SK-N-SH (cell line): ENCODE data around the gene TTC9.

ENCODE experiments used
- CHD2 ChIP-seq: fragments of 150-350 bp; IDR thresholded peaks from 2 replicates; pipeline ENCODE4 v1.6.1; 2018; ENCODE audit warnings: low read length; ENCODE audit not compliant: partially characterized antibody
- GABPA ChIP-seq: IDR thresholded peaks from 2 replicates; pipeline ENCODE4 v1.4.0; 2012; ENCODE audit warnings: low read depth, mild to moderate bottlenecking
- JUND ChIP-seq: IDR thresholded peaks from 2 replicates; pipeline ENCODE4 v1.4.0; 2012
- MXI1 ChIP-seq: IDR thresholded peaks from 2 replicates; pipeline ENCODE4 v1.6.1; 2012; ENCODE audit warnings: mild to moderate bottlenecking, low read depth, low read length, improper control_type of control experiment
- RCOR1 ChIP-seq: fragments of 150-350 bp; IDR thresholded peaks from 2 replicates; pipeline ENCODE4 v1.6.1; 2017; ENCODE audit warnings: antibody characterized with exemption, low read length
- TAF1 ChIP-seq: IDR thresholded peaks from 2 replicates; pipeline ENCODE4 v1.6.1; 2012; ENCODE audit warnings: low read depth, mild to moderate bottlenecking, low read length, moderate library complexity, borderline replicate concordance
- TCF12 ChIP-seq: IDR thresholded peaks from 2 replicates; pipeline ENCODE4 v1.4.0; 2012
- YY1 ChIP-seq: IDR thresholded peaks from 2 replicates; pipeline ENCODE4 v1.4.0; 2012; ENCODE audit warnings: low read depth, mild to moderate bottlenecking
- TF ChIP-seq, protein P1 (sequence below): fragments of 200-600 bp; sonication (generic); IDR thresholded peaks from 2 replicates; pipeline ENCODE4 v1.6.1; 2017; ENCODE audit warnings: antibody characterized with exemption, mild to moderate bottlenecking, moderate library complexity
- TF ChIP-seq, protein P2 (sequence below): IDR thresholded peaks from 2 replicates; pipeline ENCODE4 v1.4.0; 2012; ENCODE audit warnings: low read depth, borderline replicate concordance
- TF ChIP-seq, protein P3 (sequence below): IDR thresholded peaks from 2 replicates; pipeline ENCODE4 v1.6.1; 2012; ENCODE audit warnings: mild to moderate bottlenecking, low read depth, low read length, moderate library complexity

DNA sequence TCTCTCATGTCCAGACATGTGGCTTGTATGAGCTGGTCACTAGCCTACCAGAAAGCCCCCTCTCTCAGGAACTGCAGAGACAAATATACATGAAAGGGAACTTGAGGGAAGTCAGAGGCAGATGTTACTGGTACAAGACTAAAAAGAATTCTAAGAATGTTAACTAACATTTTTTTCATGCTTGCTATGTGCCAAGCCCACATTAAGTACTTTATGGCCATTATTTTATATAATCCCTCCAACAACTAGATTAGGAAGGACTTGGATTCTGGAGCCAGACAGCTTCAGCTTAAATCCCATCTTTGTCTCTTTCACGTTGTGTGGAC lies 24.6 kb downstream of the TTC9 start:
- TF ChIP-seq, protein P1, sequence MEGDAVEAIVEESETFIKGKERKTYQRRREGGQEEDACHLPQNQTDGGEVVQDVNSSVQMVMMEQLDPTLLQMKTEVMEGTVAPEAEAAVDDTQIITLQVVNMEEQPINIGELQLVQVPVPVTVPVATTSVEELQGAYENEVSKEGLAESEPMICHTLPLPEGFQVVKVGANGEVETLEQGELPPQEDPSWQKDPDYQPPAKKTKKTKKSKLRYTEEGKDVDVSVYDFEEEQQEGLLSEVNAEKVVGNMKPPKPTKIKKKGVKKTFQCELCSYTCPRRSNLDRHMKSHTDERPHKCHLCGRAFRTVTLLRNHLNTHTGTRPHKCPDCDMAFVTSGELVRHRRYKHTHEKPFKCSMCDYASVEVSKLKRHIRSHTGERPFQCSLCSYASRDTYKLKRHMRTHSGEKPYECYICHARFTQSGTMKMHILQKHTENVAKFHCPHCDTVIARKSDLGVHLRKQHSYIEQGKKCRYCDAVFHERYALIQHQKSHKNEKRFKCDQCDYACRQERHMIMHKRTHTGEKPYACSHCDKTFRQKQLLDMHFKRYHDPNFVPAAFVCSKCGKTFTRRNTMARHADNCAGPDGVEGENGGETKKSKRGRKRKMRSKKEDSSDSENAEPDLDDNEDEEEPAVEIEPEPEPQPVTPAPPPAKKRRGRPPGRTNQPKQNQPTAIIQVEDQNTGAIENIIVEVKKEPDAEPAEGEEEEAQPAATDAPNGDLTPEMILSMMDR: no peak
- TF ChIP-seq, protein P2, sequence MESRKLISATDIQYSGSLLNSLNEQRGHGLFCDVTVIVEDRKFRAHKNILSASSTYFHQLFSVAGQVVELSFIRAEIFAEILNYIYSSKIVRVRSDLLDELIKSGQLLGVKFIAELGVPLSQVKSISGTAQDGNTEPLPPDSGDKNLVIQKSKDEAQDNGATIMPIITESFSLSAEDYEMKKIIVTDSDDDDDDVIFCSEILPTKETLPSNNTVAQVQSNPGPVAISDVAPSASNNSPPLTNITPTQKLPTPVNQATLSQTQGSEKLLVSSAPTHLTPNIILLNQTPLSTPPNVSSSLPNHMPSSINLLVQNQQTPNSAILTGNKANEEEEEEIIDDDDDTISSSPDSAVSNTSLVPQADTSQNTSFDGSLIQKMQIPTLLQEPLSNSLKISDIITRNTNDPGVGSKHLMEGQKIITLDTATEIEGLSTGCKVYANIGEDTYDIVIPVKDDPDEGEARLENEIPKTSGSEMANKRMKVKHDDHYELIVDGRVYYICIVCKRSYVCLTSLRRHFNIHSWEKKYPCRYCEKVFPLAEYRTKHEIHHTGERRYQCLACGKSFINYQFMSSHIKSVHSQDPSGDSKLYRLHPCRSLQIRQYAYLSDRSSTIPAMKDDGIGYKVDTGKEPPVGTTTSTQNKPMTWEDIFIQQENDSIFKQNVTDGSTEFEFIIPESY: no peak
- TF ChIP-seq JUND (no peak), TAF1 (no peak), TCF12 (no peak), CHD2 (no peak), GABPA (no peak), RCOR1 (no peak), MXI1 (no peak), YY1 (no peak)
- TF ChIP-seq, protein P3, sequence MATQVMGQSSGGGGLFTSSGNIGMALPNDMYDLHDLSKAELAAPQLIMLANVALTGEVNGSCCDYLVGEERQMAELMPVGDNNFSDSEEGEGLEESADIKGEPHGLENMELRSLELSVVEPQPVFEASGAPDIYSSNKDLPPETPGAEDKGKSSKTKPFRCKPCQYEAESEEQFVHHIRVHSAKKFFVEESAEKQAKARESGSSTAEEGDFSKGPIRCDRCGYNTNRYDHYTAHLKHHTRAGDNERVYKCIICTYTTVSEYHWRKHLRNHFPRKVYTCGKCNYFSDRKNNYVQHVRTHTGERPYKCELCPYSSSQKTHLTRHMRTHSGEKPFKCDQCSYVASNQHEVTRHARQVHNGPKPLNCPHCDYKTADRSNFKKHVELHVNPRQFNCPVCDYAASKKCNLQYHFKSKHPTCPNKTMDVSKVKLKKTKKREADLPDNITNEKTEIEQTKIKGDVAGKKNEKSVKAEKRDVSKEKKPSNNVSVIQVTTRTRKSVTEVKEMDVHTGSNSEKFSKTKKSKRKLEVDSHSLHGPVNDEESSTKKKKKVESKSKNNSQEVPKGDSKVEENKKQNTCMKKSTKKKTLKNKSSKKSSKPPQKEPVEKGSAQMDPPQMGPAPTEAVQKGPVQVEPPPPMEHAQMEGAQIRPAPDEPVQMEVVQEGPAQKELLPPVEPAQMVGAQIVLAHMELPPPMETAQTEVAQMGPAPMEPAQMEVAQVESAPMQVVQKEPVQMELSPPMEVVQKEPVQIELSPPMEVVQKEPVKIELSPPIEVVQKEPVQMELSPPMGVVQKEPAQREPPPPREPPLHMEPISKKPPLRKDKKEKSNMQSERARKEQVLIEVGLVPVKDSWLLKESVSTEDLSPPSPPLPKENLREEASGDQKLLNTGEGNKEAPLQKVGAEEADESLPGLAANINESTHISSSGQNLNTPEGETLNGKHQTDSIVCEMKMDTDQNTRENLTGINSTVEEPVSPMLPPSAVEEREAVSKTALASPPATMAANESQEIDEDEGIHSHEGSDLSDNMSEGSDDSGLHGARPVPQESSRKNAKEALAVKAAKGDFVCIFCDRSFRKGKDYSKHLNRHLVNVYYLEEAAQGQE: no peak
